Liver (tissue), 9 donors: ENCODE results near the gene TNS1. TPM values are rescaled to one million over a fixed set of nuclear protein-coding genes. Genes with fewer than 3 reads are reported as not detected.

ENCODE experiments used
- DNase-seq: peaks from one replicate; pipeline ENCODE4 v3.0.0-alpha.2; 2017; ENCODE audit warnings: low spot score
- H3K27ac ChIP-seq, 2 donors: one replicate each; pipeline ENCODE4 v1.7.0; 2013; ENCODE audit warnings: inconsistent platforms in 2 of 2, low read length in 2 of 2, control low read depth in 1 of 2, low read depth in 1 of 2, mild to moderate bottlenecking in 1 of 2
- H3K27me3 ChIP-seq, 4 donors: one replicate each; pipeline versions ENCODE4 v1.6.1 to v1.7.0; 2013; ENCODE audit warnings: low read length in 3 of 4, inconsistent platforms in 1 of 4, mild to moderate bottlenecking in 1 of 4, moderate library complexity in 1 of 4; ENCODE audit not compliant: control insufficient read depth in 4 of 4, insufficient read depth in 4 of 4
- H3K36me3 ChIP-seq, 4 donors: one replicate each; pipeline versions ENCODE4 v1.6.1 to v1.7.0; 2013; ENCODE audit warnings: low read length in 3 of 4, mild to moderate bottlenecking in 3 of 4, low read depth in 1 of 4, moderate library complexity in 1 of 4; ENCODE audit not compliant: control insufficient read depth in 4 of 4, insufficient read depth in 3 of 4
- H3K4me1 ChIP-seq, 4 donors: one replicate each; pipeline versions ENCODE4 v1.6.1 to v1.7.0; 2013; ENCODE audit warnings: low read length in 3 of 4, mild to moderate bottlenecking in 3 of 4, moderate library complexity in 1 of 4; ENCODE audit not compliant: control insufficient read depth in 4 of 4, insufficient read depth in 4 of 4
- H3K4me3 ChIP-seq, 3 donors: one replicate each; pipeline versions ENCODE4 v1.6.1 to v1.7.0; 2013; ENCODE audit warnings: low read length in 3 of 3, control low read depth in 1 of 3, low read depth in 1 of 3, mild to moderate bottlenecking in 1 of 3
- H3K9ac ChIP-seq, 2 donors: one replicate each; pipeline ENCODE4 v1.7.0; 2013; ENCODE audit warnings: low read length in 2 of 2, mild to moderate bottlenecking in 2 of 2, moderate library complexity in 2 of 2, control low read depth in 1 of 2, low read depth in 1 of 2
- H3K9me3 ChIP-seq, 4 donors: one replicate each; pipeline versions ENCODE4 v1.6.1 to v1.7.0; 2013; ENCODE audit warnings: low read length in 3 of 4; ENCODE audit not compliant: control insufficient read depth in 4 of 4
- ATF3 ChIP-seq: IDR thresholded peaks from 2 replicates; pipeline ENCODE4 v1.6.1; 2016; ENCODE audit warnings: antibody characterized with exemption
- CTCF ChIP-seq: fragments of 150-350 bp; IDR thresholded peaks from 2 replicates; pipeline ENCODE4 v1.5.1; 2017; ENCODE audit warnings: improper control_type of control experiment, low read depth, low read length; ENCODE audit not compliant: missing input control
- EGR1 ChIP-seq, 2 donors: IDR thresholded peaks; 2 replicates each; pipeline ENCODE4 v1.6.1; 2016 to 2018; ENCODE audit warnings: antibody characterized with exemption in 2 of 2, low read depth in 2 of 2
- FOXA1 ChIP-seq: IDR thresholded peaks from 2 replicates; pipeline ENCODE4 v1.6.1; 2016; ENCODE audit warnings: antibody characterized with exemption
- FOXA2 ChIP-seq: IDR thresholded peaks from 2 replicates; pipeline ENCODE4 v1.6.1; 2016; ENCODE audit warnings: antibody characterized with exemption
- GABPA ChIP-seq, 2 donors: IDR thresholded peaks in 1 of 2; conservative IDR thresholded peaks in 1 of 2; 2 replicates each; pipeline ENCODE4 v1.6.1; 2016; ENCODE audit warnings: antibody characterized with exemption in 2 of 2, mild to moderate bottlenecking in 1 of 2, moderate library complexity in 1 of 2
- HNF4A ChIP-seq, 2 donors: conservative IDR thresholded peaks; 2 replicates each; pipeline ENCODE4 v1.6.1; 2016; ENCODE audit warnings: antibody characterized with exemption in 2 of 2, mild to moderate bottlenecking in 2 of 2
- HNF4G ChIP-seq: IDR thresholded peaks from 2 replicates; pipeline ENCODE4 v1.6.1; 2016; ENCODE audit warnings: antibody characterized with exemption
- JUND ChIP-seq, 2 donors: IDR thresholded peaks; 2 replicates each; pipeline ENCODE4 v1.6.1; 2016; ENCODE audit warnings: antibody characterized with exemption in 2 of 2
- MAX ChIP-seq: IDR thresholded peaks from 2 replicates; pipeline ENCODE4 v1.6.1; 2016; ENCODE audit warnings: antibody characterized with exemption
- NR2F2 ChIP-seq: IDR thresholded peaks from 2 replicates; pipeline ENCODE4 v1.6.1; 2016; ENCODE audit warnings: antibody characterized with exemption
- RAD21 ChIP-seq, 2 donors: IDR thresholded peaks; 2 replicates each; pipeline ENCODE4 v1.6.1; 2016; ENCODE audit warnings: antibody characterized with exemption in 2 of 2, mild to moderate bottlenecking in 2 of 2
- REST ChIP-seq: IDR thresholded peaks from 2 replicates; pipeline ENCODE4 v1.6.1; 2016; ENCODE audit warnings: antibody characterized with exemption, mild to moderate bottlenecking
- RXRA ChIP-seq, 2 donors: IDR thresholded peaks; 2 replicates each; pipeline ENCODE4 v1.6.1; 2017 to 2018; ENCODE audit warnings: antibody characterized with exemption in 2 of 2, mild to moderate bottlenecking in 1 of 2
- SP1 ChIP-seq: IDR thresholded peaks from 2 replicates; pipeline ENCODE4 v1.6.1; 2018; ENCODE audit warnings: antibody characterized with exemption, mild to moderate bottlenecking
- TAF1 ChIP-seq: conservative IDR thresholded peaks from 2 replicates; pipeline ENCODE4 v1.6.1; 2016; ENCODE audit warnings: antibody characterized with exemption, mild to moderate bottlenecking
- YY1 ChIP-seq: IDR thresholded peaks from 2 replicates; pipeline ENCODE4 v1.6.1; 2016; ENCODE audit warnings: antibody characterized with exemption, mild to moderate bottlenecking
- ZBTB33 ChIP-seq: IDR thresholded peaks from 2 replicates; pipeline ENCODE4 v1.6.1; 2016; ENCODE audit warnings: antibody characterized with exemption
- WGBS: extraction: QIAGEN DNeasy Blood & Tissue Kit; methylation state at CpG from one replicate; pipeline ENCODE4 v1.1.7; 2013; 5-methylcytosine and 5-hydroxymethylcytosine counted together
- polyA plus RNA-seq, 2 donors: library from polyadenylated mRNA; stranded (reverse) in 1 of 2; unstranded in 1 of 2; fragments of 200-250 nt in 1 of 2; fragments of >200 nt in 1 of 2; fragmentation: Nextera tagmentation in 1 of 2; extraction: Ambion mirVana in 1 of 2; gene quantifications; one replicate each; pipeline versions ENCODE4 v1.2.1 to v1.2.3, GENCODE V29; 2013 to 2015
- total RNA-seq, 2 donors: library from RNA; depleted of rRNA; stranded (reverse); fragments of >200 nt; gene quantifications; one replicate each; pipeline ENCODE4 v1.2.3, GENCODE V29; 2014
- donor health status: healthy.
- donor health status: healthy.
- donor health status: healthy.
- donor health status: healthy.
- donor health status: healthy.

Gene TNS1
- total and polyA plus RNA-seq, 4 donors: 16.3 to 128 (median 57.3) TPM

- TF ChIP-seq CTCF (no peak), HNF4G (no peak), FOXA2 (no peak), ZBTB33 (no peak), RXRA (IDR thresholded peaks at IDR 0.05) (no peak)
These were observed 57.9 kb downstream of the TNS1 start (continued) for GRCh38 chr2:217944923-217945322.

GRCh38 chr2:217944366-217944765, 58.4 kb downstream of the TNS1 start:
- WGBS: 65% methylated on average over 3 of the region's 3 CpGs
- H3K36me3 ChIP-seq: no peaks in the 10 kb centered on the region
- no peak for DNase-seq
- peak overlapping the region; percentile 93 to 99 for H3K27ac ChIP-seq
- TF ChIP-seq EGR1 (IDR thresholded peaks at IDR 0.05; ENCODE audit: low read depth in 2 of 2): no peak
- peak in 1 of 2 donors; percentile 3 for TF ChIP-seq JUND (IDR thresholded peaks at IDR 0.05)
- peak; percentile 2 for TF ChIP-seq MAX
- no peak for TF ChIP-seq NR2F2
- H3K4me1 ChIP-seq: peaks cover 14 to 32% (median 29%) of the 10 kb centered on the region in 4 donors
- H3K9ac ChIP-seq: no peak overlapping the region
- H3K27me3 ChIP-seq: no peaks in the 10 kb centered on the region
- H3K9me3 ChIP-seq: no peaks in the 10 kb centered on the region
- H3K4me3 ChIP-seq: no peak overlapping the region

- H3K36me3 ChIP-seq: no peaks in the 10 kb centered on the region
- H3K9ac ChIP-seq: peak overlapping the region; percentile 96 to 97
- H3K27ac ChIP-seq: peak overlapping the region; percentile 93 to 99
- H3K4me3 ChIP-seq: peak overlapping the region; percentile 61 to 99 (median 85)
- DNase-seq: peak; percentile 79
- 2% methylated on average over 16 of the region's 16 CpGs for WGBS
- H3K4me1 ChIP-seq: peaks cover 14 to 38% (median 36%) of the 10 kb centered on the region in 4 donors
- no peaks in the 10 kb centered on the region for H3K9me3 ChIP-seq
- H3K27me3 ChIP-seq: no peaks in the 10 kb centered on the region
- TF ChIP-seq YY1: peak; percentile 89
- TF ChIP-seq TAF1: peak; percentile 99
- peak in 1 of 2 donors; percentile 16 for TF ChIP-seq EGR1 (IDR thresholded peaks at IDR 0.05; ENCODE audit: low read depth in 2 of 2)
- TF ChIP-seq CTCF: peak; percentile 29
- no peak for TF ChIP-seq HNF4G
- TF ChIP-seq FOXA2: no peak
- peak in 1 of 2 donors; percentile 27 for TF ChIP-seq GABPA (IDR thresholded peaks at IDR 0.05 in 1 of 2, conservative IDR thresholded peaks at IDR 0.05 in 1 of 2)
- peak; percentile 19 for TF ChIP-seq FOXA1
- peak; percentile 51 for TF ChIP-seq ATF3
- peak; percentile 74 to 76 for TF ChIP-seq RAD21 (IDR thresholded peaks at IDR 0.05)
- peak; percentile 49 for TF ChIP-seq NR2F2
- TF ChIP-seq JUND (IDR thresholded peaks at IDR 0.05): peak in 1 of 2 donors; percentile 24
- TF ChIP-seq REST: peak; percentile 95
- TF ChIP-seq HNF4A (conservative IDR thresholded peaks at IDR 0.05): peak; percentile 54 to 63
- TF ChIP-seq MAX: peak; percentile 70
- peak; percentile 90 to 96 for TF ChIP-seq RXRA (IDR thresholded peaks at IDR 0.05)
- peak; percentile 78 for TF ChIP-seq SP1
These were observed 59.1 kb downstream of the TNS1 start for GRCh38 chr2:217943446-217944321.
